ENCODE measurements around the gene TMEM132D.

TMEM132D gene

DNA sequence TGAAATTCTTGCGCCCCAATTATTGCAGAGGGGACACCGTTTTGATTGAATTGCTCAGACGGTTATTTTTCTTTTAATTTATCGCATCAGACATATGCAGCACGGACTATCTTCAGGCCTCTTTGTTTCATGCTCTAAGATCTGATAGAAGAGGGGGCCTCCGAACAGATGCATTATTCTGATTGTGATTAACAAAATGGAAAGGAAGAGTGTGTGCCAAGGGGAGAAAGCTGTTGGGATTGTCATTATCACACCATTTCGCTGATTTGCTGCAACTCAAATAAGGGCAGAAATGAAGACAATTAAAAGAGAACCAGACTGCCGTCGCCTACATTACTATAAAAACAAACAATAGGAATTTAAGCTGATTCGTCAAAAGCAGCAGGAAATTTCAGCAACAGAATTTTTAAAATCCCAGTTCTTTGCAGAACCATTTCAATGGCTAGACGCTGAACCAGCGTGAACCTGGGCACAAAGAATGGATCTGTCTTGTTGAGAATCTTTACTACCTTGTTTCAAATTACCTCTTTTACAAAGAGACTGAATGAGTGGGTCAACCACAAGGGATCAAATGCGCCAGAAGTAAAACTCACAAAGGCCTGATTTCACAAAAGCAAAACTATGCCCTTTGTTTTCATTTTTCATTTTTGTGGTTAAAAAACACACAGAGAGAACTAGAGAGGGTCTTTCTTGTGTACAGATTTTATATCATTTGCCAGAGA lies 30.6 kb downstream of the TMEM132D start:
- no peak for DNase-seq (ENCODE audit: low read depth in 2 of 2)

DNA sequence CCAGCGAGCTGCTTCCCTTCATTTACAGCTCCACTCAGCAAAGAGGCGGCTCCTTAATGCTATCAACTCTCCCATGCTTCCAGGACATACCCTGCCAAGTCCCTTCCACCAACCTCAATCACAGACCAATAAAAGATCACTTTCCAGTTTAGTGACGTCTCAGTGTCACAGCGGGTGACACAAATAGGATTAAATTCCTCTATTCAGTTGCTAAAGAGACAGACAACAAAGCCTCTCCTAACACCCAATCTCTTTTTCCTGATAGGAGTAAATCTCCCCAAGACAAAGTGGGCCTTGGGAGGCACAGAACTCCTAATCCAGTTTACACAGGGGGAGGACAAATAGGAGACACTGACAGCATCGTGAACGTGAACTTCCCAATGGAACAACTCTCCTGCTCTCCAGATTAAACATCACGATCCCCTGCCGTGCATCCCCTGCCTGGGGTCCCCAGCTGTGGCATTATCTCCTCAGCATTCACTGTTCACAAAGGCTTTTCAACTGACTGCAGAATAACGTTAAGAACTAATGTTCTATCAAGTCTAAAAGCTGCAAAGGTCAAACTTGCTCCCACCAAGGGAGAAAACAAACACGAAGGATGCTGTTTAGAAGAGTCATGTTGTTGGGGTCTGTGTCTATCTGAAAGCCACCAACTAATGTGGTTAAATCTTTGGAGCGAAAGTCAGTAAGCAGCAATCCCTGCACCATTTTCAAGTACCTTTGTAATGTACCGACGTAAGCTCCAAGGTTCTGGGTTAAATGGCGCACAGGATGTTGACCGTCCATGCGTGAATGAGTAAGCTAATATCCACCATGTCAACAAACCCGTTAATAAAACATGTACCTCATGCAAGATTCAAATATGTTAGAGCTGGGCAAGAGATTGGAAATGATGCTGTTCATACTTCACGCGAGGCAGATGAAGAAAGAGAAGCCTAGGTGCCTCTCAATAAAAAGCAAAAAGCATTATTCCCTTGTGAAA lies 31.5 kb downstream of the TMEM132D start:
- no peak for DNase-seq (ENCODE audit: low read depth in 2 of 2)

- no peak for DNase-seq (ENCODE audit: low read depth in 2 of 2)
Measured at GRCh38 chr12:129870796-129871195, 33.0 kb downstream of the TMEM132D start.

DNA sequence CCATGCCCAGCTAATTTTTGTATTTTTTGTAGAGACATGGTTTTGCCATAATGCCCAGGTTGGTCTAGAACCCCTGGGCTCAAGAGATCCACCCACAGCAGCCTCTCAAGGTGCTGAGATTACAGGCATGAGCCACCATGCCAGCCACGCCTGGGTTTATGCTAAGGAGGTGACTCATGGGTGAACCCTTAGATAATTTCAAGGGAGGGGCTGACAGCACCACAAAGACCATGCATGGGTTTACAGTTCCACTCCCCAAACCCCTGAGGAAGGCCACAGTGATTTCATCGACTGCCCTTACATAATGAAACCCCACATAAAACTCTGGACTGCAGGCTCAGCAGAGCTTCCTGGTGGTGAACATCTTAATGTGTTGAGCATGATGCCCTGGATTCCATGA lies 33.7 kb downstream of the TMEM132D start:
- no peak for DNase-seq (ENCODE audit: low read depth in 2 of 2)

DNA sequence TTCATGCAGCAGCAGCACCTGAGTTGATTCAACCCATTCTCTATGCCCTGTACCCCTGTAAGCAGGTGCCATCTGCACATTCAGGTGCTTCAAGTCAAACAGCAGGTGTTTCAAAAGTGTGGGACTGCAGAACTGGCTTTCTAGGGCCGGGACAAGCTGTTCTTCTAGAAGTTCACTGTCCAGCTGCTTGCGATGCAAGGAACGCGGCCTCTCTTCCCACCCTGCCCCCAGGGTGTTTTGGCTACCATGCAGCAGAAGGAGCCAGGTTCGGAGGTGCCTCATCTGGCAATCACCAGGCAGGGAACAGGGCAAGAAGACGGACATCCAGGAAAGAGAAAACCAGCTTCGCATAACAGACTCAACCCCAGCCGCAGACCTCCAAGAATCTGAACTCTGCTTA lies 35.2 kb downstream of the TMEM132D start:
- no peak for DNase-seq (ENCODE audit: low read depth in 2 of 2)

- no peak for DNase-seq (ENCODE audit: low read depth in 2 of 2)
Measured at GRCh38 chr12:129863938-129864337, 39.9 kb downstream of the TMEM132D start.

DNA sequence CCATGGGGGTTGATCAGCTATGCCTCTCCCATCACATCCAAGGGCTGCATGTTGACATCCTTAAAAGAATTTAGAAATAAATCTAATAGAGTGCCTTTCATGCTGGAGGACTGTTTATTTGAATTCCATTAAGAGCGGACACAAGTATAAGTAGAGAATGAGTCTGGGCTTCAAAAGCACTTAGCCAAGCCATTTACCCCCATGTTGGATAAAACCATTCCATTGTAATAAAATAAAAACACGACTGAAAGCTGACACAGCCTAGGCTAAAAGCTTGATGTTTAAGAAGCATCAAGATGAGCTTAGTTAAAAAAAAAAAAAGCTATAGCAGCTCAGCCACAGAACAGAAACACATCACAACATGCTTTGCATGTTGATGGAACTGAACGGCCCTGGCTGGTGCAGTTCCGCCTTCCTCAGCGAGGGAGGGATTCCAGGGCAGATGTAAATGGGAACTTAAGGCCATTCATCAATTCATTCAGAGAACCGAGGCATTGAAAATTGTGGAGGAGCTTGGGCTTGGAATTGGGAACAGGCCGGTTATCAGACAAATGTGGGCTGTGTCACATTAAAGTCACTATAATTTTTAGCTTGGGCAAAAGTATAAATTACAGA lies 41.2 kb downstream of the TMEM132D start:
- no peak for DNase-seq (ENCODE audit: low read depth in 2 of 2)

GRCh38 chr12:129861951-129862350 lies 41.9 kb downstream of the TMEM132D start:
- DNase-seq (ENCODE audit: low read depth in 2 of 2): no peak

- no peak for DNase-seq (ENCODE audit: low read depth in 2 of 2)
Measured at GRCh38 chr12:129854591-129854990, 49.2 kb downstream of the TMEM132D start.

GRCh38 chr12:129851296-129851695 lies 52.5 kb downstream of the TMEM132D start:
- no peak for DNase-seq (ENCODE audit: low read depth in 2 of 2)

GRCh38 chr12:129848876-129849275 lies 54.9 kb downstream of the TMEM132D start:
- no peak for DNase-seq (ENCODE audit: low read depth in 2 of 2)

DNA sequence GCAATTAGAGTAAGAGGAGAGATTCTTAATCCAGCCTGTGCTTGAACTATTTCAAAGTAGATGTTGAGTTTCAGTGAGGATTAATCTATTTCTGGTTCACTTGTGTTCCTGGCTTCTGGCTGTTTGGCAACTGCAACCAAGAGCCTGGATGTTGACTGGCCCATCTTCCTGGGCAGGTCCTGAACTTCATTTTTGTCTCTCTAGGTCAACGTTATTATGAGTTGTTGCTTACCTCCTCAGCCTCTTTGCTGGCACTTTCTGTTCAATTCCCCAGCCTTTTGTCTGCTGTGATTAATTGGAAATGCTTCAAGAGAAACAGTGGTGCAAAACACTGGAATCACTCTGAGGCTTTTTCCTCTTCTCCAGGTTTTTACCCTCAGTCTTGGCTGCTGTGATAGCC lies 56.8 kb downstream of the TMEM132D start:
- DNase-seq (ENCODE audit: low read depth in 2 of 2): no peak

DNA sequence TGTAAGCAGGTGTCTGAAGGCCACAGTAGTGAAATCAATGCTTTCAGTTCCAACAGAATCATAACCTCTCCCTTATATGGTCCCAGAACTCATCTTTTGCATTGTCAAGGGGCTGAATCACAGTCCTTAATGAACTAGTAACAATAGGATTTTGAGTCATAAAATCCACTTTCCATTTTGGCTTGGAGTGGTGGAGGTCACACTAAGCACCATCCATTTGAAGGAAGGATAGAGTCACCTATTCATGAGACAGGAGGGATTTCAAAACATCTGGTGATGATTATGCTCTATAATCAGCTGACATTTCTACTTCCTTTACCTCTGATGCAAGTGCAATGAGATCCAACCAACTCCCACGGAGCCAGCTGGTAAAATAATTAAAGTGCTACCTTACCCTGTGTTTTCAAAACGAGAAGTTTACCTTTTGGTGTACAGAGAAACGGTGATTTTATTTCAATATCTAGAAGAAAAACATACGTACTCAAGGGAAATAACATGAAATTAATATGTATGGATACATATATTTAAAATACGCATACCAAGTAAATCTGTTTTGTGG lies 59.1 kb downstream of the TMEM132D start:
- DNase-seq (ENCODE audit: low read depth in 2 of 2): no peak

GRCh38 chr12:129841251-129841650 lies 62.6 kb downstream of the TMEM132D start:
- no peak for DNase-seq (ENCODE audit: low read depth in 2 of 2)

DNA sequence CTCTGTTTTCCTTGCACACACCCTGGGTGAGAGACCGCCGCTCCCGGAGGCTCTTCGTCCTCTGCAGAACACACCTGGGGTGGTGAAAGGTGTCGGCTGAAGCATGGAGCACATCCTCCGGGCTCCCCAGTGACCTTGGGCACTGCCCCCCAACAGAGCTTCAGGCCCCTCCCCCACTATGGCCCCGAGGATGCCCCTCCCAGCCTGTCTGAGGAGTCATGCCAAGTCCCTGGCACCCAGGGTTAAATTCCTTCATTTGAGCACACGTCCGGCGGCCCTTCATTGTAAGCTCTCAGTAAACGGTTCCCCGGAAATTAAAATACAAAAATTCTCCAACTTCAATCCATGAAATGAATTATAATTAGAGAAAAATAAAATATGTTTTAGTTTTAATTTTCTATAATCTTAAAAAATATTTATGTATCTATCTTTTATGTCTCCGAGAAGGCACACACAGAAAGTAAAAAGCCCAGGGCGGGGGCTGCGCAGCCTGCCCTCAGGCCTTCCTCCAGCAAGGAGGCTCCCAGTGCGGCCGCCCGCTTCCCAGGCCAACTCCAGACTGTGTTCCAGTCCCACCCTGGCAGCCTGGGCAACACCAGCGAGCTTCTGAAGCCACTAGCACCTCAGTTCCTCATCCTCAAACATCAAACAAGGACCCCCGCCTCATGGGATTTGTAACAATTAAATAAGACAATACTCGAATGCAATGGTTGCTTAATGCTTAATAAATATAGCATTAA lies 63.5 kb downstream of the TMEM132D start:
- no peak for DNase-seq (ENCODE audit: low read depth in 2 of 2)

GRCh38 chr12:129839679-129840078 lies 64.1 kb downstream of the TMEM132D start:
- no peak for DNase-seq (ENCODE audit: low read depth in 2 of 2)

DNA sequence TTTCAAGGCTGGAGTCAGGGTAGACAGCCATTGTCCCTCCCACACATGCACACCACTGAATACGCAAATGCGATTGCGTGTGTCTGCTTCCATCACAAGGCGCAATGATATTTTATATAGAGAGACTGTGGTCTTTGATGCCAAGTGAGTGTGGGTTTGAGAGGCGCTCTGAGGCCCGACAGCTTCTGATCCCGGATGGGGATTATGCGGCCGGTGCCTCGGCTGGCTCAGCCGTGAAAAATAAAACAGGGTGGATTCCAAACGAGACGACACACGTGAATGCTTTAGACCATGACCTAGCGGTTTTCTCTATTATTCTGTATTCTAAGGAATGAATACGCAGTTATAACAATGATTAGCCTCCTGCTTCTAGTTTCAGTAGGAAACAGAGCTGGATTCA lies 72.5 kb downstream of the TMEM132D start:
- no peak for DNase-seq (ENCODE audit: low read depth in 2 of 2)

- no peak for DNase-seq (ENCODE audit: low read depth in 2 of 2)
Measured at GRCh38 chr12:129830796-129831195, 73.0 kb downstream of the TMEM132D start.

GRCh38 chr12:129827866-129828384 lies 75.9 kb downstream of the TMEM132D start:
- DNase-seq (ENCODE audit: low read depth in 2 of 2): no peak

GRCh38 chr12:129827102-129827865 lies 76.5 kb downstream of the TMEM132D start:
- no peak for DNase-seq (ENCODE audit: low read depth in 2 of 2)

All from stimulated activated CD4-positive, alpha-beta T cell treated with anti-CD3 and anti-CD28 coated beads, Interleukin-1b, Interleukin-23, amount 100 ng/mL, for 1 hour (primary cell).